Measurements from ENCODE around the gene IL1RAPL2. TPM values are rescaled to one million over a fixed set of nuclear protein-coding genes. Genes with fewer than 3 reads are reported as not detected.

IL1RAPL2 gene
- total RNA-seq, 1 donor from 2014 or later: not detected

GRCh38 chrX:104749951-104750610 lies 184.1 kb downstream of the IL1RAPL2 start:
- Histone ChIP-seq H3K4me3 (ENCODE audit: low read depth, low read length) (no peak overlapping the region), H3K36me3 (ENCODE audit: control insufficient read depth, insufficient read depth, low read length) (no peaks in the 10 kb centered on the region), H3K27me3 (ENCODE audit: control insufficient read depth, insufficient read depth, low read length) (no peaks in the 10 kb centered on the region)
- no peak for TF ChIP-seq CTCF (IDR thresholded peaks at IDR 0.05; ENCODE audit: insufficient read depth, low read length, poor library complexity, severe bottlenecking)
- no peak for DNase-seq (ENCODE audit: low read depth)

DNA sequence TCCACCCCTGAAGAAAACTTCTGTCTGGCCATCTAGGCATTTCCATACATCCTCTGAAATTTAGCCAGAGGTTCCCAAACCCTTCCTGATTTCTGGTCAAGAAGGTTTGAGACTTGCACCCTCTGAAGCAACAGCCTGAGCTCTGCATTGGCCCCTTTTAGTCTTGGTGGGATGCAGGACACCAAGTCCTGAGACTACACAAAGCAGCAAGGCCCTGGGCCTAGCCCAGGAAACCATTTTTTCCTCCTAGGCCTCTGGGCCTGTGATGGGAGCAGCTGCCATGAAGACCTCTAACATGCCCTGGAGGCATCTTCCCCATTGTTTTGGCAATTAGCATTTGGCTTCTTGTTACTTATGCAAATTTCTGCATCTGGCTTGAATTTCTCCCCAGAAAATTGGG lies 196.6 kb downstream of the IL1RAPL2 start:
- no peak for DNase-seq (ENCODE audit: low read depth)
- Histone ChIP-seq H3K4me3 (ENCODE audit: low read depth, low read length) (no peak overlapping the region), H3K36me3 (ENCODE audit: control insufficient read depth, insufficient read depth, low read length) (no peaks in the 10 kb centered on the region), H3K27me3 (ENCODE audit: control insufficient read depth, insufficient read depth, low read length) (no peaks in the 10 kb centered on the region)
- no peak for TF ChIP-seq CTCF (IDR thresholded peaks at IDR 0.05; ENCODE audit: insufficient read depth, low read length, poor library complexity, severe bottlenecking)

GRCh38 chrX:104789784-104790183 lies 223.8 kb downstream of the IL1RAPL2 start:
- no peak overlapping the region for H3K4me3 ChIP-seq (ENCODE audit: low read depth, low read length)
- no peaks in the 10 kb centered on the region for H3K27me3 ChIP-seq (ENCODE audit: control insufficient read depth, insufficient read depth, low read length)
- TF ChIP-seq CTCF (IDR thresholded peaks at IDR 0.05; ENCODE audit: insufficient read depth, low read length, poor library complexity, severe bottlenecking): no peak
- no peaks in the 10 kb centered on the region for H3K36me3 ChIP-seq (ENCODE audit: control insufficient read depth, insufficient read depth, low read length)
- no peak for DNase-seq (ENCODE audit: low read depth)

DNA sequence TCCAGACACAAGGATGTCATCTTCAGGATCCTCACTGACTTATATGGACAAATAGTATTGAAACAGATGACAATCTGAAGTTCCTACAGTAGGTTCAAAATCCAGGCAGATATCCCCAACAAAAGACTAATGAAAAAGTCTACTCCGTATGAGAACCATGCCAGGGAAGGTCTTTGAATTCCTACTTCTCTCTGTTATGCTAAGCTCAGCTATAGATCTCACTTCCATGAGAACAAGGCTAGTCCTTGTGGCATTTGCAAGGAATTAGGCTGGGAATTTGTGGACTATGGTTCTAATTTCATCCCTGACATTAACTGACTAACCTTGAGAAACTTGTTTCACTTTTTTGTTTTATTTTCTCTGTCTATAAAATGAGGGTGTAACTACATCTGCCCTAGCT lies 229.8 kb downstream of the IL1RAPL2 start:
- DNase-seq (ENCODE audit: low read depth): no peak
- H3K36me3 ChIP-seq (ENCODE audit: control insufficient read depth, insufficient read depth, low read length): no peaks in the 10 kb centered on the region
- no peak for TF ChIP-seq CTCF (IDR thresholded peaks at IDR 0.05; ENCODE audit: insufficient read depth, low read length, poor library complexity, severe bottlenecking)
- peaks cover 2% of the 10 kb centered on the region for H3K27me3 ChIP-seq (ENCODE audit: control insufficient read depth, insufficient read depth, low read length)
- H3K4me3 ChIP-seq (ENCODE audit: low read depth, low read length): no peak overlapping the region

DNA sequence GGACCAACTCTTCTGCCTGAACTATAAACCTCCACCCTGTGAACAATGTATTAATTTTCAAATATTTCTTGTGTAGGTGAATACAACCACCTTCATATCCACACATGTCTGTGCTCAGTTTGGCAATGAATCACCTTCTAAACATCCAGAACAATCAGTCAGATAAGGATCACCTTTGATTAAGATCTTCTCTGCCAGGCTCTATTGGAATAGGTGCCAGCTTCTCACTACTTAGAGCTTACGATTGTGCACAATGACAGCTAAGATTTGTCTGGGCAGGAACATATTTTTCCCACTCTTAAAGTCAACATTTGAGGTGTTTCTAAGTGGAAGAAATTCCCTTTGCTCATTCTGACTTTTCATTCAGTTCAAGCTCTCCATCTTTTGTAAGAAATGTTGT lies 237.2 kb downstream of the IL1RAPL2 start:
- Histone ChIP-seq H3K4me3 (ENCODE audit: low read depth, low read length) (no peak overlapping the region), H3K36me3 (ENCODE audit: control insufficient read depth, insufficient read depth, low read length) (no peaks in the 10 kb centered on the region), H3K27me3 (ENCODE audit: control insufficient read depth, insufficient read depth, low read length) (peaks cover 2% of the 10 kb centered on the region)
- TF ChIP-seq CTCF (IDR thresholded peaks at IDR 0.05; ENCODE audit: insufficient read depth, low read length, poor library complexity, severe bottlenecking): no peak
- DNase-seq (ENCODE audit: low read depth): no peak

DNA sequence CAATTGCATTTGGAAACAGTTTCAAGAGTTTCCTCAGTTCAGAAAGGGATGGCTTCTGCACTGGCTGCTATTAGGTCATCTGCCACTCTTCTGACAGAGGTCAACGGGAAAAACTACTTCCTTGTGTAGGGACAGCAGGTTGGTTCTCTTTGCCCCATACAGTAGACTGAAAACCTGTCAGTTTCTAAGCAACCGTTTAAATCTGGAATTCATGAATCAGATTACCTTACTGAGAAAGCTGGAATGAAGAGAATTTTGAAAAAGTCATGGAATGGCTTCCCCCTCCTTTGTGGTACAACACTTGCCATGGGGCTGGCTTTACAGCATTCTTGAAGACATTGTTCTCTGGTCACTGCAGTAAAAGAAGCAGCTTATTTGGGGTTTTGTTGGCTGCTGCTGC lies 240.3 kb downstream of the IL1RAPL2 start:
- DNase-seq (ENCODE audit: low read depth): no peak
- H3K4me3 ChIP-seq (ENCODE audit: low read depth, low read length): no peak overlapping the region

More for the DNA sequence above, 240.3 kb downstream of the IL1RAPL2 start:
- no peak for TF ChIP-seq CTCF (IDR thresholded peaks at IDR 0.05; ENCODE audit: insufficient read depth, low read length, poor library complexity, severe bottlenecking)
- Histone ChIP-seq H3K36me3 (ENCODE audit: control insufficient read depth, insufficient read depth, low read length) (no peaks in the 10 kb centered on the region), H3K27me3 (ENCODE audit: control insufficient read depth, insufficient read depth, low read length) (no peaks in the 10 kb centered on the region)

All from kidney epithelial cell (primary cell).